H1 (cell line): ENCODE results near the gene SH2D5. TPM values are rescaled to one million over a fixed set of nuclear protein-coding genes. Genes with fewer than 3 reads are reported as not detected.

Source experiments
- CTCF ChIA-PET: fragments of 300-600 bp; sonication (Branson Sonifier 250); formaldehyde crosslinking; loops from one replicate; lab custom pipeline; 2021; ENCODE audit not compliant: partially characterized antibody; lab: Charles Lee
- POLR2A ChIA-PET: fragments of 300-600 bp; sonication (Branson Sonifier 250); formaldehyde crosslinking; loops from one replicate; lab custom pipeline; 2021; ENCODE audit warnings: inconsistent platforms; ENCODE audit not compliant: partially characterized antibody; lab: Charles Lee
- DNase-seq, 2 experiments: peaks; one replicate each; pipeline versions ENCODE4 v3.0.0 to v3.0.0-alpha.2; 2010 to 2022; ENCODE audit warnings: low spot score in 2 of 2, low read depth in 1 of 2, mixed read lengths in 1 of 2
- FAIRE-seq: peaks from 2 replicates; lab custom pipeline; 2011; peaks lifted over from hg19 to GRCh38; lab: Jason Lieb, UNC
- H2AFZ ChIP-seq: 2 replicates; pipeline ENCODE4 v1.8.1; 2012; ENCODE audit warnings: low read length, inconsistent platforms
- H2AK5ac ChIP-seq: 2 replicates; pipeline ENCODE4 v1.6.1; 2013; ENCODE audit warnings: low read depth, low read length
- H2BK120ac ChIP-seq: replicated peaks from 2 replicates; pipeline ENCODE3; 2013; ENCODE audit warnings: low read depth, low read length, inconsistent platforms
- H2BK12ac ChIP-seq: 2 replicates; pipeline ENCODE4 v1.6.1; 2013; ENCODE audit warnings: low read depth, low read length
- H2BK15ac ChIP-seq: 2 replicates; pipeline ENCODE4 v1.6.1; 2013; ENCODE audit warnings: low read length
- H2BK20ac ChIP-seq: 2 replicates; pipeline ENCODE4 v1.6.1; 2013; ENCODE audit warnings: low read length
- H2BK5ac ChIP-seq: 2 replicates; pipeline ENCODE4 v1.6.1; 2013; ENCODE audit warnings: low read depth, low read length
- H3K14ac ChIP-seq: 2 replicates; pipeline ENCODE4 v1.6.1; 2013; ENCODE audit warnings: inconsistent platforms; ENCODE audit not compliant: insufficient read length
- H3K18ac ChIP-seq: 2 replicates; pipeline ENCODE4 v1.6.1; 2013; ENCODE audit warnings: low read length; ENCODE audit errors: extremely low read depth
- H3K23ac ChIP-seq: 2 replicates; pipeline ENCODE4 v1.6.1; 2013; ENCODE audit warnings: inconsistent platforms; ENCODE audit not compliant: insufficient read length
- H3K23me2 ChIP-seq: 2 replicates; pipeline ENCODE4 v1.6.1; 2013; ENCODE audit warnings: low read depth, low read length
- H3K27ac ChIP-seq: 2 replicates; pipeline ENCODE4 v1.6.1; 2011; ENCODE audit warnings: low read depth, low read length, inconsistent platforms
- H3K27me3 ChIP-seq, 4 experiments: replicated peaks in 1 of 4; 1 replicate in 1 of 4; 2 replicates in 3 of 4; pipeline versions ENCODE4 v1.6.1 to v1.8.1; 2011 to 2013; ENCODE audit warnings: low read length in 3 of 4, mild to moderate bottlenecking in 3 of 4, inconsistent platforms in 2 of 4, mixed read lengths in 2 of 4, moderate library complexity in 1 of 4; ENCODE audit not compliant: control insufficient read depth in 3 of 4, insufficient read depth in 3 of 4; ENCODE audit errors: extremely low read depth in 1 of 4
- H3K36me3 ChIP-seq, 4 experiments: 2 replicates each; pipeline versions ENCODE4 v1.6.1 to v1.8.1; 2011 to 2013; ENCODE audit warnings: mild to moderate bottlenecking in 4 of 4, low read length in 3 of 4, moderate library complexity in 2 of 4, control low read depth in 1 of 4, inconsistent platforms in 1 of 4; ENCODE audit not compliant: insufficient read depth in 4 of 4, control insufficient read depth in 2 of 4
- H3K4ac ChIP-seq: replicated peaks from 2 replicates; pipeline ENCODE3; 2013; ENCODE audit warnings: low read length, low read depth, mixed read lengths, inconsistent platforms; ENCODE audit not compliant: insufficient read length
- H3K4me1 ChIP-seq, 4 experiments: replicated peaks in 1 of 4; 1 replicate in 1 of 4; 2 replicates in 3 of 4; pipeline versions ENCODE4 v1.6.1 to v1.8.1; 2011 to 2013; ENCODE audit warnings: low read length in 3 of 4, inconsistent platforms in 2 of 4, mixed read lengths in 1 of 4; ENCODE audit not compliant: insufficient read depth in 4 of 4, control insufficient read depth in 3 of 4
- H3K4me2 ChIP-seq, 2 experiments: 2 replicates each; pipeline versions ENCODE4 v1.6.1 to v1.8.1; 2011 to 2013; ENCODE audit warnings: low read depth in 2 of 2, low read length in 2 of 2, control low read depth in 1 of 2, inconsistent platforms in 1 of 2, mild to moderate bottlenecking in 1 of 2; ENCODE audit not compliant: insufficient read depth in 1 of 2
- H3K4me3 ChIP-seq, 4 experiments: fragments of 200-600, 300-600 bp in 1 of 4; sonication (generic), shearing (Covaris generic), sonication (Bioruptor Twin) in 1 of 4; 2 replicates each; pipeline versions ENCODE4 v1.5.1 to v1.8.1; 2011 to 2016; ENCODE audit warnings: low read length in 4 of 4, low read depth in 3 of 4, control low read depth in 2 of 4, inconsistent platforms in 2 of 4, mild to moderate bottlenecking in 2 of 4, mixed read lengths in 1 of 4, moderate library complexity in 1 of 4; ENCODE audit not compliant: insufficient read depth in 2 of 4; ENCODE audit errors: extremely low read depth in 1 of 4
- H3K56ac ChIP-seq: replicated peaks from 2 replicates; pipeline ENCODE3; 2013; ENCODE audit warnings: low read depth, mild to moderate bottlenecking, mixed read lengths, low read length, inconsistent platforms; ENCODE audit not compliant: insufficient read length
- H3K79me1 ChIP-seq: 2 replicates; pipeline ENCODE4 v1.6.1; 2013; ENCODE audit warnings: low read depth, low read length, control low read depth
- H3K79me2 ChIP-seq, 2 experiments: 2 replicates each; pipeline versions ENCODE4 v1.6.1 to v1.8.1; 2012 to 2013; ENCODE audit warnings: low read length in 2 of 2, mild to moderate bottlenecking in 2 of 2, inconsistent platforms in 1 of 2; ENCODE audit not compliant: insufficient read depth in 2 of 2, control insufficient read depth in 1 of 2
- H3K9ac ChIP-seq, 4 experiments: replicated peaks in 1 of 4; 1 replicate in 1 of 4; 2 replicates in 3 of 4; pipeline versions ENCODE4 v1.6.1 to v1.8.1; 2011 to 2013; ENCODE audit warnings: low read depth in 3 of 4, low read length in 3 of 4, control low read depth in 2 of 4, mild to moderate bottlenecking in 2 of 4, moderate library complexity in 2 of 4, inconsistent platforms in 1 of 4; ENCODE audit errors: extremely low read depth in 1 of 4
- H3K9me3 ChIP-seq, 2 experiments: 2 replicates each; pipeline versions ENCODE4 v1.6.1 to v1.8.1; 2012 to 2013; ENCODE audit warnings: mild to moderate bottlenecking in 2 of 2, moderate library complexity in 2 of 2, control low read depth in 1 of 2, inconsistent platforms in 1 of 2, low read depth in 1 of 2, low read length in 1 of 2, mixed read lengths in 1 of 2; ENCODE audit not compliant: insufficient read depth in 2 of 2
- H4K20me1 ChIP-seq, 2 experiments: replicated peaks in 1 of 2; 2 replicates each; pipeline versions ENCODE3 to v1.8.1; 2011 to 2013; ENCODE audit warnings: inconsistent platforms in 2 of 2, low read length in 2 of 2, mild to moderate bottlenecking in 1 of 2; ENCODE audit not compliant: insufficient read depth in 2 of 2, control insufficient read depth in 1 of 2
- H4K5ac ChIP-seq: 2 replicates; pipeline ENCODE4 v1.6.1; 2013; ENCODE audit warnings: low read length, low read depth, mixed read lengths, inconsistent platforms; ENCODE audit not compliant: insufficient read length
- H4K8ac ChIP-seq: 2 replicates; pipeline ENCODE4 v1.8.0; 2013; ENCODE audit warnings: mild to moderate bottlenecking, moderate library complexity, low read length, inconsistent platforms; ENCODE audit not compliant: insufficient read depth; ENCODE audit errors: extremely low read depth
- H4K91ac ChIP-seq: replicated peaks from 2 replicates; pipeline ENCODE3; 2013; ENCODE audit warnings: low read length, mixed read lengths, inconsistent platforms; ENCODE audit not compliant: insufficient read length
- CBX8 ChIP-seq: fragments of 300-800, 300-1000 bp; sonication (generic); IDR thresholded peaks from 2 replicates; pipeline ENCODE4 v1.7.1; 2016; ENCODE audit warnings: low read depth, low read length, borderline replicate concordance
- EGR1 ChIP-seq: IDR thresholded peaks from 2 replicates; pipeline ENCODE4 v1.6.1; 2011; ENCODE audit warnings: low read depth, low read length, borderline replicate concordance
- EP300 ChIP-seq, 2 experiments: IDR thresholded peaks; 1 replicate in 1 of 2; 2 replicates in 1 of 2; pipeline ENCODE4 v1.6.1; 2011 to 2012; ENCODE audit warnings: low read depth in 2 of 2, low read length in 2 of 2, mild to moderate bottlenecking in 2 of 2, borderline replicate concordance in 1 of 2, inconsistent platforms in 1 of 2, moderate library complexity in 1 of 2
- GABPA ChIP-seq: IDR thresholded peaks from 2 replicates; pipeline ENCODE4 v1.6.1; 2011; ENCODE audit warnings: mild to moderate bottlenecking, low read length, moderate library complexity, borderline replicate concordance; ENCODE audit not compliant: insufficient read depth
- JUND ChIP-seq: IDR thresholded peaks from 2 replicates; pipeline ENCODE4 v1.6.1; 2011; ENCODE audit warnings: mild to moderate bottlenecking, improper control_type of control experiment, low read length
- SIN3A ChIP-seq, 2 experiments: IDR thresholded peaks in 1 of 2; conservative IDR thresholded peaks in 1 of 2; 2 replicates each; pipeline ENCODE4 v1.6.1; 2011 to 2012; ENCODE audit warnings: low read length in 2 of 2, improper control_type of control experiment in 1 of 2, low read depth in 1 of 2, mild to moderate bottlenecking in 1 of 2
- SP1 ChIP-seq: IDR thresholded peaks from 2 replicates; pipeline ENCODE4 v1.6.1; 2011; ENCODE audit warnings: low read depth, low read length
- YY1 ChIP-seq: IDR thresholded peaks from 2 replicates; pipeline ENCODE4 v1.6.1; 2011; ENCODE audit warnings: low read depth, mild to moderate bottlenecking, low read length
- WGBS, 2 experiments: shearing (Covaris generic) in 1 of 2; methylation state at CpG; one replicate each; pipeline versions ENCODE4 v1.1.6 to v1.1.7; 2013 to 2015; ENCODE audit warnings: low lambda C conversion rate in 2 of 2, mixed read lengths in 2 of 2, inconsistent platforms in 1 of 2, low coverage in 1 of 2, missing lambda C conversion rate in 1 of 2; ENCODE audit not compliant: insufficient replicate concordance in 2 of 2, insufficient coverage in 1 of 2, insufficient read length in 1 of 2; ENCODE audit errors: extremely low coverage in 1 of 2, missing lambda C conversion rate in 1 of 2; 5-methylcytosine and 5-hydroxymethylcytosine counted together
- polyA plus RNA-seq, 7 experiments: library from polyadenylated mRNA; depleted of rRNA in 3 of 7; stranded (reverse) in 5 of 7; unstranded in 2 of 7; fragments of >200 nt in 5 of 7; fragments of 200-250 nt in 2 of 7; gene quantifications; 1 replicate in 5 of 7; 2 replicates in 1 of 7; 4 replicates in 1 of 7; pipeline versions ENCODE4 v1.2.1 to v1.2.3, GENCODE V29; 2011 to 2013; ENCODE audit warnings: missing spikeins in 2 of 7, mixed read lengths in 2 of 7
- total RNA-seq: library from RNA; stranded (reverse); fragmentation: NEBNext Ultra II Directional; extraction: Animal tissue kit (Norgen Biotek cat#: 25700); gene quantifications from 2 replicates; pipeline ENCODE4 v1.2.1, GENCODE V29; 2021

SH2D5 gene
- total and polyA plus RNA-seq, 2 of the 8 experiments (the other 6 are each of a cell fraction or from before 2014, with no cell fraction given): 13.2 to 18.4 TPM

DNA sequence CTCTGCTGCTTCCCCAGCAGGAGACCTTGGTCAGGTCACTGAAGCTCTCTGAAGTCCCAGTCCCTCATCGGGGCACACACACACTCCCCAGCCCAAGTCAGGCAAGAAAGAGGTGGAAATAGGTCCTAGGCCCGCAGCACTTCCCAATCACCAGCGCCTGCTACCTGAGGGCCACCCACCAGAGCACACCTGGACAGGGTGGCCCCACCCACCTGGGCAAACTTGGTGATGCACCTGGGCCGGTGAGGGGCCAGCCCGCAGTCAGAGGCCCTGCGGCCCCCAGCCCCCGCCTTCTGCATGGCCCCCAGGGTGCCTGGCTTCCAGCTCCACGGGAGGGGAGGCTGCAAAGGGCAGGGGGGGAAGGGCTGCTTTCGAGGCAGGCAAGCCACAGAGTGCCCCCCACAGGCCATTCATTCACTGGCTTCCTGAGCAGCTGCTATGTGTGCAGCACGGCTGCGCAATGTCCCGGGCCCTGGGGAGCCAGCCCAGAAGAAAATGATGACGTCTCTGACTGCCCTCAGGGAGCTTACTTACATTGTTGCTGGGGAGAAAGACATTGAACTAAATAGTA is 4.7 kb downstream of the SH2D5 start:
- Histone ChIP-seq H3K36me3 (no peaks in the 10 kb centered on the region), H3K9ac (no peak overlapping the region), H2BK5ac (peak overlapping the region; percentile 78; the same call in 1 of the 2 replicates), H3K9me3 (no peaks in the 10 kb centered on the region), H2AK5ac (peak overlapping the region; percentile 56; the same call in 1 of the 2 replicates), H3K23me2 (peaks cover 10% of the 10 kb centered on the region; the same call in 1 of the 2 replicates), H3K27me3 (peaks cover 2 to 19% (median 16%) of the 10 kb centered on the region in 4 experiments), H4K8ac (peak overlapping the region; percentile 78; the same call in 1 of the 2 replicates), H2AFZ (no peak overlapping the region), H2BK120ac (peak overlapping the region; percentile 13), H4K91ac (peak overlapping the region; percentile 98), H3K56ac (no peak overlapping the region), H2BK15ac (peak overlapping the region; percentile 95; the same call in 1 of the 2 replicates), H3K79me2 (no peaks in the 10 kb centered on the region; a peak in 1 of 4 replicates), H3K4me3 (peak overlapping the region in 1 of 4 experiments; percentile 34; a peak in 1 of 8 replicates), H2BK12ac (peak overlapping the region; percentile 90; the same call in 1 of the 2 replicates), H3K23ac (no peak overlapping the region), H3K14ac (no peak overlapping the region), H3K27ac (no peak overlapping the region), H3K79me1 (no peaks in the 10 kb centered on the region), H4K5ac (peak overlapping the region; percentile 69), H4K20me1 (peaks cover 1 to 3% of the 10 kb centered on the region in 2 experiments), H3K18ac (peak overlapping the region; percentile 95), H3K4me1 (peaks cover 0 to 43% (median 32%) of the 10 kb centered on the region in 4 experiments; a peak in 6 of 7 replicates), H3K4me2 (peak overlapping the region; percentile 51 to 63), H2BK20ac (peak overlapping the region; percentile 72; the same call in 1 of the 2 replicates), H3K4ac (peak overlapping the region; percentile 75)
- ChIA-PET POLR2A (interaction anchor here (0.7 to 7.8 kb wide), 6 partner anchors 12 to 68 kb away, joined by 3 to 68 read pairs (median 4); partner anchors contain the start of gene KIF17), CTCF (interaction anchor here (0.7 to 8.9 kb wide), 9 partner anchors 10 to 179 kb away, joined by 3 to 82 read pairs (median 4); partner anchors contain the start of gene KIF17)
- FAIRE-seq: no peak
- DNase-seq: peak in 1 of 2 experiments; percentile 81
- 52% methylated on average over 12 of the region's 13 CpGs; no CpG with 5 or more reads in 1 of the 2 experiments for WGBS, 2 experiments
- TF ChIP-seq CBX8 (no peak), EGR1 (0 out of 2 replicates have a peak, but pooled peaks have one; percentile 26), YY1 (no peak), EP300 (IDR thresholded peaks at IDR 0.05; ENCODE audit: borderline replicate concordance in 1 of 2, low read depth in 2 of 2, low read length in 2 of 2) (peak in 1 of 2 experiments; percentile 53; a peak in 1 of 3 replicates), JUND (peak; percentile 28; the same call in 1 of the 2 replicates), GABPA (no peak), SIN3A (conservative IDR thresholded peaks at IDR 0.05 in 1 of 2, IDR thresholded peaks at IDR 0.05 in 1 of 2; ENCODE audit: low read depth in 1 of 2, low read length in 2 of 2) (no peak; a peak in 2 of 4 replicates), SP1 (no peak)
